Measurements from ENCODE around the gene REV3L.
"Not testable (repeated sequence)": the region's sequence is repeated elsewhere in the genome, so short reads cannot be mapped to it uniquely, and the experiment has no call there.

Gene REV3L

DNA sequence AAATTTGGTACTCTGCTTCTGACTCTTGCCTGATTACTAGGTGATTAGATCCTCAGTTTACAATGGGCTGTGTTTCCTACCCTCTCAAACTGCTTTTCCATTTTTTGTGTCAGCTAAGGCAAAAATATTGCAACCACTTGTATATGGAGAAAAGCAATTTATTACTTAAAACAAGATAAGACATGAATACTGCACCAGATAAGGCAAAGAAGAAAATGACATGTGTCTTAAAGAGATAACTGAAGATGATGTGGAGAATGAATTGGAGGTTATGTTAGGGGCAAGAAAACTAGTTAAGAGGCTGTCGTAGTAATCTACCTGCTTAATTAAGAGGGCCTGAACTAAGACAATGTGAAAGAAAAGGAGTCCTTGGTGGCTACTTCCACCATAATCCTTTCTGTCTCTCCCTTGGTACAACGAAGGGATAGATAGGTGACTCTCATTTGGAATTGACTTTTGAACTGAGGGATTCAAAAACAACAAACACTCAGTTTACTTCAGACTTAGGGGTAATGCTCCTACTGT, 16.3 kb upstream of the REV3L start:
- no peak for DNase-seq (ENCODE audit: low spot score)

DNA sequence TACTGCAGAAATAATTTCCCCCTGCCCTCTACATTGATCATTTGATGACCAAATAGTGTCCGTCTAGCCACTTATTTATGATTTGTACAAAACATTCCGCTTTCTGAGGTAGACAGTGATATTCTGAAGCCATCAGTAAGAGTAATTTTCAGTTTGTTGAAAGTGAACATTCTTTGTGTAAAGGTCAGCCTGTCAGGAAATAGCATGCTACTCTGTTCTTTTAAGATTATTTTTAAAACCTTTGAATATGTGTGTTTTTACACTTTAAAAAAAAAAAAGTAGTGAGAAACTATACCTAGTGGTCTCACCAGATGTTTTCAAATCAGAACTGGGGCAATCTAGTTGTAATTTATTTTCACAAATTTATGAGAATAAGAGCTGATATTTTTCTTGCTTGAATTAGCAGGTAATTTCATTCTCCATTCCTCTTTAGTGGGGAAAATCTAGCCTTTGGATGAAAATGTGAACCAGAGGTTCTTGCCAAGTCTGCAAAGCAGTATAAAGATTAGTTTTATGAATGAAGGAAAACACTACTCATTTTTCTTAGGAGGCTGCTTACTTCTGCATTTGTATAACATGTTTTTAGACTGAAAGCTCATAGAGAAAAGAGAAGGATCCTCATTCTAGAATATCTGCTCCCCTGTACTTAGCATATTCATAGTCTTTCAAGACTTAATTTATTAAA, 12.1 kb upstream of the REV3L start:
- DNase-seq (ENCODE audit: low spot score), result no peak

GRCh38 chr6:111492499-111492898, 9.5 kb upstream of the REV3L start:
- no peak for DNase-seq (ENCODE audit: low spot score)

- no peak for DNase-seq (ENCODE audit: low spot score)
These were observed 7.0 kb upstream of the REV3L start for GRCh38 chr6:111490067-111490466.

DNA sequence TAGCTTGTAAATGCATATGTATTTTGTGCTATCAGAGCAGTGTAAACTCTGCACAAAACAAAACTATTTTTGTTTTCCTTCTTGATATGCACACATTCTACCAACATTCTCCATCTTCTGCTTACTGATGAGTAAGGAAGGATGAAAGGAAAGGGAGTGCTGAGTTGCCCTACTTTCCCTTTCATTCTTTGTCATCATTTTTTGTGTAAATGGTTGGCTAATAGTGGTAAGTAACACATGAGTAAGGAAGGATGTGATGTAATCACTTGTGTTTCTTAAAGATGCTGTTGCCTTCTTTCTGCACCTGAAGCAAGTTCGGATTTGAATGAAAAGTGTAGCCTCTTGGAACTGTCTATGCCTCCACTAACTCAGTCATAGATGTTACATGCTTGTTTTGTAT, 4.6 kb upstream of the REV3L start:
- no peak for DNase-seq (ENCODE audit: low spot score)

DNA sequence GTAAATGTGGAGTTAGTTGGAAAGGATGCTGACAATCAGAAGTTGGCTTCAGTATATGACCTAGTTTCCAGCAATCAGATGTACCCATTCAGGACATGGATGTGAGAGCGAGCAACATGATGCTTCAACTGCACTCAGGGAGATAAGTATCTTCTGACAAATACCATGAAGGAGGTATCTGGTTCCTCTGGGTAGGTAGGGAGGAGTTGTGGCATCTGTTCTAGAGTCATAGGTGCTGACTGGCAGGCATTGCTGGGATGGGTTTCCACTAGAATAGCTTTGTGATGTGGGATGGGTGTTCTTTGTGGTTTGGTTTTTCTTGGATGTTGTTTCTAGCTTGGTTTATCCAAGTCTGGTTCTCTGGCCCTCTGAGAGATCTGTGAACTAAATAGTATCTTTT, 3.9 kb upstream of the REV3L start:
- peak; percentile 30 for DNase-seq (ENCODE audit: low spot score)

DNA sequence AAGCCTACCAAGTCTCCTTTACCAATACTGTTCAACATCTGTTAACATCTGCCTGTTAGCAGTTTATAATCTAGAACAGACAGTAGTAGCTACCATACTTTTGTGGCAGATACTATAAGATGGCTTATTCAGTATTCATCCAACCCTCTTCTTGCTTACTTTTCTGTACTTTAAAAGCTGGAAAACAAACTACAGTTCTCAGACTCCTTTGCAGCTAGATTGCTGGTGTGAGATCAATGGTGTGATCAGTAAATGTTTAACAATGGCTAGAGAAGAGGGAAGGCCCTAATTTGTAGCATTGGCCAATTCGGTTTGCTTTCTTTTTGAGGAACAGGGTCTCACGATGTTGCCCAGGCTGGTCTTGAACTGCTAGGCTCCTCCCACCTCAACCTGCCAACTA, 3.5 kb upstream of the REV3L start:
- DNase-seq (ENCODE audit: low spot score), result no peak

- DNase-seq (ENCODE audit: low spot score), result no peak
These were observed 2.3 kb upstream of the REV3L start for GRCh38 chr6:111485342-111485741.

GRCh38 chr6:111484633-111484930, 1.6 kb upstream of the REV3L start:
- DNase-seq (ENCODE audit: low spot score), result no peak

DNA sequence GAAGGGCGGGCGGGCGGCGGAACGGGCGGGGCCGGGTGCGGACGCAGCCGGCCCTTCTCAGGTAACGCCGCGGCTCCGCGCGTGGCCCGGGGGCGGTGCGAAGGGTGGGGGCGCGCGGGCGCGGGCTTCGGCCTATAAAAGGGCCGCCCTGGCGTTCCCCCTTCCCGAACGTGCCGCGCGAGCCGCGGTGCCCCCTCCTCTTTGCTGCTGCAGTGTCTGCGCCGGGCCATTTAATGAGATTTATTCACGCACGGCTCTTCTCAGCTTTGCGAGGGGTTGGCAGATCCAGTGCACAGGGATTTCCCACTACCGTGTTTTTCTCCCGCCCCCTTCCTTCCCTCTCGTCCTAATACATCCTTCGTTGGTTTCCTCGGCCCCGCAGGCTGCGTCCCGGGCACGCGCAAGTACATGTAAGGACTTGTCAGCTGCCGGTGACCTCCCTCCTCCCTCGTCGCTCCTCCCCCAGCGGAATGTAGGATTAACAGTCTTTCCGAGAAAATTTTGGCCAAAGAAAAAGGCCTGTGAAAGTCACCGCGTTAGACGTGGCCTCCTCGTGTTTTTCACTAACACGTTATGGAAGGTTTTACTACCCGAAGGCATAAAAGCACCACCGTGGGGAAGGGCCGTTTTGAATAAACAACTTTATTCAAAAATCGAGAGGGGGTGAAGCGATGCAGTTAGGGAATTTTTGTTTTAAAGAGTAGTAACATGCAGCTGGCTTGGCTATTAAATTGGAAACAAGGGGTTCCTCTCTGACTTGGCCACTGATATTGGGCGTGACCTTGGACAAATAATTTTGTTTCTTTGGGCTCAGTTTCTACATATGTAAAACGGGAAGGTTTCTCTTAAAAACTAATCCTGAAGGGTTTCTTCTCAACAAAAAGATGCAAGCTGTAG, 966 bp upstream of the REV3L start:
- peak; percentile 94 for DNase-seq (ENCODE audit: low spot score)

DNA sequence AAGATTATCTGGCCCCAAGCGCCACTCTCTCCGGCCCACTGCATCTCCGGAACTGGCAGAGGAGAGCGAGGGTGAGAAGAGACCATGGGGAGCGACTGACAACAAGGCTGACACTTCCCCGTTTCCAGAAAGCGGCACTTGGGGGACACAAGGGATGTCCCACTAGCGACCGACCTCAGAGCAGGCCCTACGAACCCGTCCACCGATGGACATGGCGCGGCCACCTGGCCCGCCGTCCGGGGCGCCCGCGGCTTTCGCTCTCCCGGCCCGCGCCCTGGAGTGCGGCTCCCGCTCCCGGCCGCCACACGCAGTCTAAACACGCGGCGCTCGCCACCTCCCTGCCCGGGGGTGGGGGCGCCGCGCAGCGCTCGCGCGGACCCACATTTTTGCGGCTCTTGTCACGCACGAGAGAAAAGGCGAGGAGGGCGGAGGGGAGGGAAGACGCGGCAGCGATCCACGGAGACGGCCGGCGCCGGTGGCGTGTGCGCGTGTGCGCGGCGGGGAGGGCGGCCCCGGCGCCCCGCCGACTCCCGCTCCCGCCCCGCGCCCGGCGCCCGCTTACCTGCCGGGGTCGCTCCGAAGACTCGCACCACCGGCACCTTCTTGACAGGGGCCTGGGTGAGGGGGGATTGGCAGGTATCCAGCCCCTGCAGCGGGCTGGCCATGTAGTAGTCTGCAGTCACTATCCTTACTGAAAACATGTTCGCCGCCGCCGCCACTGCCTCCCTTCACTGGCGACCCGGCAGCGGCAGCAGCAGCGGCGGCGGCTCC, 645 bp downstream of the REV3L start:
- peak; percentile 58 for DNase-seq (ENCODE audit: low spot score)

DNA sequence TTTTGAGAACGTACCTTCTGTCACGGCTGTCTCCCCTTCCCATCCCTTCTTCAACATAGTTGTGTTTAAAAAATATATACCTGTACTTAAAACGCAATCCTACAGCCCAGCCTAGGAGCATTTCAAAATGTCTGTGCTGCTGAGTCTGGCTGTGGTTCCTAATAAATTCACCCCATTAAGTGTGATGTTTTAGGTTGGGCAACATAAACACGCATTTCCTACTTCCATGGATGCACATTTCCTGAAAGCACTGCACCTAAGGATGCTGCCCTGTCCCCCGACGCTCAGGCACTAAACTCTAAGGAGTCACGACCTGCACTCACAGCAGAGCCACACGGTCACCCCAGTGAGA, 1.2 kb downstream of the REV3L start:
- peak; percentile 4 for DNase-seq (ENCODE audit: low spot score)

DNA sequence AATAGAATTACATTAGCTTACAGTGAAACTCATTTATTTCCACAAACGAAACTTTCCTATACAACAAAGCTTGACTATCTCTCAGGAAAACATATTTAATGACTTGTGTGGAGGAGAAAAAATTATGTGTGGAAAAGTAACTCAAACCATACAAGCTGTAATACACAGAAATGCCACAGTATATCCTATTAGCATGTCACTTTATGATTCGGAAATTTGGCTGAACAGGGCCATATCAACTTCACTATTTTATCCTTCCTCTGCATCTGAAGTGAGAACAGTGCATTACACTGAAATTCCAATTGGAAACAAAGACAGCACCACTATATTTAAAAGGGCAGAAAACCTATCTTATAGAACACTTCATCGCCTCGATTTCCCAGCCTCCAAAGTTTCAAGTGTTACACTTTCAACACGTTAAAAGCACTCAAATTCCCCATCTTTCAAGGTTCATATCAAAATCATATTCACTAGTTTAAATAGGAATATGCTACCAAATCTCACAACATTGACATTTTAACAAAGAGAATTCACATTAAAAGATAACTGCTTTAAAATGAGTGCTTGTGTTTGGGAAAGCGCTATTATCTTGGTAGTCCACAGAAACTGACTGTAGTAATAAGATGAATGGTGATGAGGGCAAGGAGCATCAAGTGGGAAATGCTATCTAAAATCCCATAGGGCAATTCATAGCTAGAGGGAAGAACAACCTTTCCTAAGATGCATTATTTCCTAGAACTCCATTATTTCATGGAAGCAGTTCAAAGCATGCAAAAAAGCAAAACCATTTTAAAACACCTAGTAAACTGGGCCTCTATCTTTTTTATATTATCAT, 1.8 kb downstream of the REV3L start:
- DNase-seq (ENCODE audit: low spot score), result peak; percentile 11

- DNase-seq (ENCODE audit: low spot score), result peak; percentile 29
These were observed 4.3 kb downstream of the REV3L start for GRCh38 chr6:111478749-111479148.

- DNase-seq (ENCODE audit: low spot score), result no peak
These were observed 4.9 kb downstream of the REV3L start for GRCh38 chr6:111478064-111478476.

DNA sequence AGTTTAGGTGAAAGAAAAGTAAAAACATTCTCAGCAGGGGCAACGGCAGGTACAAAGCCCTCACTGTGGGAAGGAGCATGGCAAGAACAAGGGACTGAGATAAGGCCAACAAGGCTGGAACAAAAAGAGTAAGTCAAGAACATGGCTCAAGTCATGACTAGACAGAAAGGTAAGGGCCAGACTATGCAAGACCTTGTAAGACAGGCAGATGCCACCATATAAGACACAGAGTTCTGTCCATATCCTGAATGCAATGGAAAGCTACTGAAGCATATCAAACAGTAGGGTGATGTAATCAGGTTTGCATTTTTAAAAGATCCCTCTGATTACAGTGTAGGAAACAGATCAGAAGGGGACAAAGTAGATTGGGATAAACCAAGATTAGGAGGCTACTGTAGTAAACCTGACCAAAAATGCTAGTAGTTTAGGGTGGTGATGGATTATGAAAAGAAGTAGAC, 5.5 kb downstream of the REV3L start:
- DNase-seq (ENCODE audit: low spot score), result peak; percentile 25

GRCh38 chr6:111476061-111476460, 7.0 kb downstream of the REV3L start:
- not testable (repeated sequence) for DNase-seq (ENCODE audit: low spot score)

DNA sequence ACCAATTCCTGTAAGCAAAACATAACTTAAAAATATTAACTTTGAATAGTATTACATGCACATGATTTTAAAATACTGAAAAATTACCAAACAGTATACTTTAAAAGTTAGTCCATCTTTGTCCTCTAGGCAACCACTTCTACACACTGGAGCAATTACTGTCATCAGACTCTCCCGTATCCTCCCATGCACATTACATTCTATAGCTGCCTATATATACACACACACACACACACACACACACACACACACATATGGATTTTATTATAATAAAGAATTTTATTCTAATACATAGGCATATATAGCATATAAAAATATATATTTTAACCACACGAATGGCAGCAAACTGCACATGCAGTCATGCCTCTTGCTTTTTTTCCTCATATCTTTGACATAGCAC, 8.2 kb downstream of the REV3L start:
- no peak for DNase-seq (ENCODE audit: low spot score)

DNA sequence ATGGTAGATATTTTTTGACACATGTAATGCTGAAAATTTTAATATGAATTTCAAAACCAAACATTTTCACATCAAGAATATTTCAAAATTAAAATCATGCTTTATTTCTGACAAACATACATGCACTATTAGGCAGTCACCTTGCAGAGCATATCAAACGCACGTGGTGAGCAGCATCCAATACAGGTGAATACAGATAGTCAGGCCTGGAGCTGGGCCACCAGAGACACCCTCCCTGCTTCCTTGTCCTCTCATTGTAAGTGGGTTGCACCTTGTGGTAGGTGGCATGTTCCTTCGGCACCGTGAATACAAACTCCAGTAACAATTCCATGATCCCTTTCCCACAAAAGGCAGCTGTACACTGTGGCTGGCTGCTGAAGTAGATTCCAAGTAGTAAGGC, 8.9 kb downstream of the REV3L start:
- DNase-seq (ENCODE audit: low spot score), result no peak

- no peak for DNase-seq (ENCODE audit: low spot score)
These were observed 10.0 kb downstream of the REV3L start for GRCh38 chr6:111472933-111473435.

- DNase-seq (ENCODE audit: low spot score), result no peak
These were observed 11.1 kb downstream of the REV3L start for GRCh38 chr6:111471958-111472357.
